Hematopoietic multipotent progenitor cell treated with erythropoietin and hydrocortisone succinate and interleukin-3 and kit ligand, for 15 days (in vitro differentiated cells): ENCODE results near the gene MOGAT2.

Source experiments
- DNase-seq: peaks from one replicate; pipeline ENCODE4 v3.0.0-alpha.2; 2015; ENCODE audit warnings: low spot score

The MOGAT2 gene

GRCh38 chr11:75781296-75781695, 63.7 kb downstream of the MOGAT2 start:
- no peak for DNase-seq

DNA sequence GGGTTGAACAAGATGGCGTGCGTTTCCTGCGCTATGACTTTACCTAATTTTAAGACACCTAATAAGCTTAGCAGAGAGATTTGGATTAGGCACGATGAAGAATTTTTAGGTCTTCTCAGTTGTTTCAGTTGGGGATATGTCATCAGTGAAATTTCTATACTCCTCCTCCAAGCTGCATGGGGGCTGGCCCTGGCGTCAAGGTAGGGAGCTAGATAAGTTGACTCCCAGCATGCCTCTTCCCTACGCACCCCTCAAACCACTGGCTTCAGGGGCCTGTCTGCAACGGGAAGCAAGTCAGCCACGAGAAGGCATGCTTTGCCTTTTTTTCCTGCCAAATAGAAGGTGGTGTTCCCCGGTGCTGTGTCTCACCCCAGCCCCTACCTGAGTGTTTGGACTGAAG, 64.2 kb downstream of the MOGAT2 start:
- no peak for DNase-seq
